ENCODE results near the gene KLHL28. TPM values are rescaled to one million over a fixed set of nuclear protein-coding genes. Genes with fewer than 3 reads are reported as not detected.

Gene KLHL28
- total RNA-seq, result 10 to 100 TPM; 17.3 to 18.8 TPM
- polyA plus RNA-seq, result 1 to 10 TPM; 2.9 to 3.4 TPM
- long read RNA-seq, donor 1, full-length matches to known transcripts, result 8 of 28 reads
- long read RNA-seq, donor 1, partial matches to known transcripts, result 12 of 28 reads
- long read RNA-seq, donor 1, other reads (novel, unspliced or antisense), result 8 of 28 reads
- long read RNA-seq, donor 2, full-length matches to known transcripts, result 2 of 18 reads
- long read RNA-seq, donor 2, partial matches to known transcripts, result 3 of 18 reads
- long read RNA-seq, donor 2, other reads (novel, unspliced or antisense), result 13 of 18 reads

- intact Hi-C loops (cut with DNase I), result loop anchor here (2.0 to 5.0 kb wide), 5 partner anchors 49 to 171 kb away; partner anchors contain the start of genes FKBP3 (in 2 of the 2) and PRPF39 (in 1 of the 2)
- Histone ChIP-seq H3K36me3 (ENCODE audit: control insufficient read depth in 1 of 2, insufficient read depth in 2 of 2, low read length in 1 of 2) (no peaks in the 10 kb centered on the region), H3K4me3 (ENCODE audit: low read length in 2 of 2) (peak within 1 kb of the TSS; percentile 83 to 87), H3K4me1 (ENCODE audit: control insufficient read depth in 1 of 2, insufficient read depth in 2 of 2, low read length in 2 of 2) (peaks cover 5 to 6% of the 10 kb centered on the region in 2 donors), H3K27ac (ENCODE audit: low read depth in 1 of 2, low read length in 2 of 2) (peak within 1 kb of the TSS in 1 of 2 donors; percentile 88), H3K27me3 (ENCODE audit: control insufficient read depth in 1 of 2, insufficient read depth in 2 of 2, low read length in 1 of 2) (no peaks in the 10 kb centered on the region), H3K9me3 (ENCODE audit: control insufficient read depth, low read length) (no peaks in the 10 kb centered on the region)
- WGBS, 2 donors, result 0% methylated on average over 37 of the region's 37 CpGs
- ATAC-seq (ENCODE audit: low FRiP score) (peak; percentile 99), DNase-seq (peak; percentile 97 to 98)
Measured at GRCh38 chr14:44961554-44962333, at the start of gene KLHL28, which contains the start of gene TOGARAM1. KLHL28 (minus strand) TSS chr14:44961947; CDS start chr14:44945928, 16,019 bp downstream. TOGARAM1 (plus strand) TSS chr14:44962190; CDS start chr14:44962422, 232 bp downstream.

- no peaks in the 10 kb centered on the region for H3K4me1 ChIP-seq (ENCODE audit: control insufficient read depth in 1 of 2, insufficient read depth in 2 of 2, low read length in 2 of 2)
- no peak for DNase-seq
- no peak for ATAC-seq (ENCODE audit: low FRiP score)
- no peaks in the 10 kb centered on the region for H3K9me3 ChIP-seq (ENCODE audit: control insufficient read depth, low read length)
- H3K27ac ChIP-seq (ENCODE audit: low read depth in 1 of 2, low read length in 2 of 2), result no peak overlapping the region
- H3K36me3 ChIP-seq (ENCODE audit: control insufficient read depth in 1 of 2, insufficient read depth in 2 of 2, low read length in 1 of 2), result no peaks in the 10 kb centered on the region
- intact Hi-C loops (cut with DNase I), result no loop called here
- no peaks in the 10 kb centered on the region for H3K27me3 ChIP-seq (ENCODE audit: control insufficient read depth in 1 of 2, insufficient read depth in 2 of 2, low read length in 1 of 2)
- no peak overlapping the region for H3K4me3 ChIP-seq (ENCODE audit: low read length in 2 of 2)
- WGBS, 2 donors, result 91 to 93% methylated on average over 2 of the region's 2 CpGs
Measured at GRCh38 chr14:45003924-45004323, 42.2 kb upstream of the KLHL28 start.

DNA sequence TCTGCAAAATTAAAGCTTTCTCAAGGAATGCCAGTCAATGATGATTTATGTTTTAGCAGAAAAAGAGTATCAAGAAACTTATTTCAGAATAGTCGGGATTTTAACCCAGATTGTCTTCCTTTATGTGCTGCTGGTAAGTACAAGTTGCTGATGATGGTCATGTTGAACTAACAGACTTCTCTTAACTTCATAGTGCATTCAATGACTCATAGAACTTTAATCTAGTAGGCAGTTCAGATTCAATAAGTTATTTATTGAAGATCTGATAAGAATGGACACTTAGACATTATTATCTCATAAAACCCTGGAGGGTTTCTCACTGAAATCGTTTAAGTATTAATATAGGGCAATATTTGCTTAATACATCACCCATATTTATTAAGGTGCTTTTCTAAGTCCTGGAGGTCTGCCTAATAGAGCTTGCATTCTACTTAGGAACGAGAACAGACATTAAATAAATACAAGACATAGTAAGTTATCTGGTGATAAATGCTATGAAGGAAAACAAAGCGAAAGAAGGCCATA is 34.1 kb upstream of the KLHL28 start:
- H3K36me3 ChIP-seq (ENCODE audit: control insufficient read depth in 1 of 2, insufficient read depth in 2 of 2, low read length in 1 of 2), result no peaks in the 10 kb centered on the region
- no peaks in the 10 kb centered on the region for H3K27me3 ChIP-seq (ENCODE audit: control insufficient read depth in 1 of 2, insufficient read depth in 2 of 2, low read length in 1 of 2)
- DNase-seq (no peak), ATAC-seq (ENCODE audit: low FRiP score) (no peak)
- no peak overlapping the region for H3K4me3 ChIP-seq (ENCODE audit: low read length in 2 of 2)
- no peak overlapping the region for H3K27ac ChIP-seq (ENCODE audit: low read depth in 1 of 2, low read length in 2 of 2)
- H3K4me1 ChIP-seq (ENCODE audit: control insufficient read depth in 1 of 2, insufficient read depth in 2 of 2, low read length in 2 of 2), result no peaks in the 10 kb centered on the region
- WGBS, 2 donors, result 66 to 68% methylated on average over 4 of the region's 4 CpGs
- H3K9me3 ChIP-seq (ENCODE audit: control insufficient read depth, low read length), result no peaks in the 10 kb centered on the region
- intact Hi-C loops (cut with DNase I), result no loop called here

GRCh38 chr14:44995196-44995595 is 33.4 kb upstream of the KLHL28 start:
- ATAC-seq (ENCODE audit: low FRiP score), result no peak
- WGBS, 2 donors, result 95% methylated on average over 3 of the region's 3 CpGs
- Histone ChIP-seq H3K9me3 (ENCODE audit: control insufficient read depth, low read length) (no peaks in the 10 kb centered on the region), H3K4me3 (ENCODE audit: low read length in 2 of 2) (no peak overlapping the region), H3K27me3 (ENCODE audit: control insufficient read depth in 1 of 2, insufficient read depth in 2 of 2, low read length in 1 of 2) (no peaks in the 10 kb centered on the region), H3K36me3 (ENCODE audit: control insufficient read depth in 1 of 2, insufficient read depth in 2 of 2, low read length in 1 of 2) (no peaks in the 10 kb centered on the region), H3K4me1 (ENCODE audit: control insufficient read depth in 1 of 2, insufficient read depth in 2 of 2, low read length in 2 of 2) (no peaks in the 10 kb centered on the region), H3K27ac (ENCODE audit: low read depth in 1 of 2, low read length in 2 of 2) (no peak overlapping the region)
- intact Hi-C loops (cut with DNase I), result no loop called here
- DNase-seq, result no peak

DNA sequence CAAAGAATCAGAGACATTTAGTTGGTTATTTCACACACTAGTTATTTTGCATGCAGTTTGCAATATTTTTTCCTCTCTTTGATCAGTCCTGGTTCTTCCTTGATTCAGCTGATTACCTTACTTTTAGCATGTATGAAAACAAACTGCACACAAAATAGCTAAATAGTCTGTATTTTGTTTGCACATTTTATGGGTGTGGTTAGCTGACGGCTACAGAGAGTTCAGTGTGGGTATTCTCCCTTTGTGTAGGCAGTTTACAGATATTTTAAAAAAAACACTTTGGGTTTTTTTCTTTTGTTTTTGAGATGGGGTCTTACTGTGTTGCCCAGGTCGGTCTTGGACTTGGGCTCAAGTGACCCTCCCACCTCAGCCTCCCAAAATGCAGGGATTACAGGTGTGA is 28.8 kb upstream of the KLHL28 start:
- intact Hi-C loops (cut with DNase I), result no loop called here

GRCh38 chr14:44989497-44990440 is 28.0 kb upstream of the KLHL28 start:
- H3K36me3 ChIP-seq (ENCODE audit: control insufficient read depth in 1 of 2, insufficient read depth in 2 of 2, low read length in 1 of 2), result no peaks in the 10 kb centered on the region
- H3K27ac ChIP-seq (ENCODE audit: low read depth in 1 of 2, low read length in 2 of 2), result no peak overlapping the region
- no peak overlapping the region for H3K4me3 ChIP-seq (ENCODE audit: low read length in 2 of 2)
- H3K4me1 ChIP-seq (ENCODE audit: control insufficient read depth in 1 of 2, insufficient read depth in 2 of 2, low read length in 2 of 2), result peaks cover 0 to 2% of the 10 kb centered on the region in 2 donors
- no peaks in the 10 kb centered on the region for H3K9me3 ChIP-seq (ENCODE audit: control insufficient read depth, low read length)
- no peak for ATAC-seq (ENCODE audit: low FRiP score)
- H3K27me3 ChIP-seq (ENCODE audit: control insufficient read depth in 1 of 2, insufficient read depth in 2 of 2, low read length in 1 of 2), result no peaks in the 10 kb centered on the region
- no peak for DNase-seq
- 64 to 73% methylated on average over 3 of the region's 3 CpGs for WGBS, 2 donors
- intact Hi-C loops (cut with DNase I), result no loop called here

More for the DNA sequence above, 28.8 kb upstream of the KLHL28 start:
- no peak for ATAC-seq (ENCODE audit: low FRiP score)
- H3K9me3 ChIP-seq (ENCODE audit: control insufficient read depth, low read length), result no peaks in the 10 kb centered on the region
- no peaks in the 10 kb centered on the region for H3K27me3 ChIP-seq (ENCODE audit: control insufficient read depth in 1 of 2, insufficient read depth in 2 of 2, low read length in 1 of 2)
- no peak overlapping the region for H3K4me3 ChIP-seq (ENCODE audit: low read length in 2 of 2)
- WGBS, 2 donors, result 85 to 93% methylated on average over 2 of the region's 2 CpGs
- DNase-seq, result no peak
- no peaks in the 10 kb centered on the region for H3K36me3 ChIP-seq (ENCODE audit: control insufficient read depth in 1 of 2, insufficient read depth in 2 of 2, low read length in 1 of 2)
- peaks cover 0 to 2% of the 10 kb centered on the region in 2 donors for H3K4me1 ChIP-seq (ENCODE audit: control insufficient read depth in 1 of 2, insufficient read depth in 2 of 2, low read length in 2 of 2)
- no peak overlapping the region for H3K27ac ChIP-seq (ENCODE audit: low read depth in 1 of 2, low read length in 2 of 2)

DNA sequence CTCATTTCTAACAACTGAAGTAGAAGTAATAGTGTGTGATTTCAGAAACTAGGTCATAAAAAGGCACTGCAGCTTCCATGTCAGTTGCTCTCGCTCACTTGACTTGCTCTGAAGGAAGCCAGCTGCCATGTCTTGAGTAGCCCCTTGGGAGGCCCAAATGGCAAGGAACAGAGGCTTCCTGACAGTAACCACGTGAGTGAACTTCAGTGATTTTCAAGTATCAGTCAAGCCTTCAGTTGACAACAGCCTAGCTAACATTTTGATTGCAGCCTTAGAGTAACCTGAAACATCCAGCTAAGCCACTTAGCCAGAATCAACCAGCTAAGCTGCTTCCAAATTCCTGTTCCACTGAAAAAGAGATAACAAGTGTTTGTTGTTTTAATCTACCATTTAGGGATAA is 26.9 kb upstream of the KLHL28 start:
- H3K27ac ChIP-seq (ENCODE audit: low read depth in 1 of 2, low read length in 2 of 2), result peak overlapping the region in 1 of 2 donors; percentile 28

GRCh38 chr14:44982594-44982993 is 20.8 kb upstream of the KLHL28 start:
- no peaks in the 10 kb centered on the region for H3K27me3 ChIP-seq (ENCODE audit: control insufficient read depth in 1 of 2, insufficient read depth in 2 of 2, low read length in 1 of 2)
- DNase-seq, result no peak
- no peaks in the 10 kb centered on the region for H3K9me3 ChIP-seq (ENCODE audit: control insufficient read depth, low read length)
- ATAC-seq (ENCODE audit: low FRiP score), result no peak
- no peak overlapping the region for H3K4me3 ChIP-seq (ENCODE audit: low read length in 2 of 2)
- peaks cover 0 to 3% of the 10 kb centered on the region in 2 donors for H3K4me1 ChIP-seq (ENCODE audit: control insufficient read depth in 1 of 2, insufficient read depth in 2 of 2, low read length in 2 of 2)
- intact Hi-C loops (cut with DNase I), result no loop called here
- H3K36me3 ChIP-seq (ENCODE audit: control insufficient read depth in 1 of 2, insufficient read depth in 2 of 2, low read length in 1 of 2), result no peaks in the 10 kb centered on the region
- 90 to 92% methylated on average over 2 of the region's 2 CpGs for WGBS, 2 donors
- no peak overlapping the region for H3K27ac ChIP-seq (ENCODE audit: low read depth in 1 of 2, low read length in 2 of 2)

More for the DNA sequence above, 26.9 kb upstream of the KLHL28 start:
- no peaks in the 10 kb centered on the region for H3K36me3 ChIP-seq (ENCODE audit: control insufficient read depth in 1 of 2, insufficient read depth in 2 of 2, low read length in 1 of 2)
- 45 to 47% methylated on average over 2 of the region's 2 CpGs for WGBS, 2 donors
- no peak for ATAC-seq (ENCODE audit: low FRiP score)
- peaks cover 0 to 2% of the 10 kb centered on the region in 2 donors for H3K4me1 ChIP-seq (ENCODE audit: control insufficient read depth in 1 of 2, insufficient read depth in 2 of 2, low read length in 2 of 2)
- DNase-seq, result no peak
- no peaks in the 10 kb centered on the region for H3K27me3 ChIP-seq (ENCODE audit: control insufficient read depth in 1 of 2, insufficient read depth in 2 of 2, low read length in 1 of 2)
- H3K9me3 ChIP-seq (ENCODE audit: control insufficient read depth, low read length), result no peaks in the 10 kb centered on the region
- intact Hi-C loops (cut with DNase I), result no loop called here
- H3K4me3 ChIP-seq (ENCODE audit: low read length in 2 of 2), result no peak overlapping the region
